Measurements from ENCODE around the gene CPSF2.
"Not testable (repeated sequence)": the region's sequence is repeated elsewhere in the genome, so short reads cannot be mapped to it uniquely, and the experiment has no call there.

CPSF2 gene

GRCh38 chr14:92153581-92153980 lies 31.8 kb downstream of the CPSF2 start:
- FAIRE-seq (no peak), DNase-seq (ENCODE audit: extremely low spot score, insufficient read length, low read depth) (no peak)

DNA sequence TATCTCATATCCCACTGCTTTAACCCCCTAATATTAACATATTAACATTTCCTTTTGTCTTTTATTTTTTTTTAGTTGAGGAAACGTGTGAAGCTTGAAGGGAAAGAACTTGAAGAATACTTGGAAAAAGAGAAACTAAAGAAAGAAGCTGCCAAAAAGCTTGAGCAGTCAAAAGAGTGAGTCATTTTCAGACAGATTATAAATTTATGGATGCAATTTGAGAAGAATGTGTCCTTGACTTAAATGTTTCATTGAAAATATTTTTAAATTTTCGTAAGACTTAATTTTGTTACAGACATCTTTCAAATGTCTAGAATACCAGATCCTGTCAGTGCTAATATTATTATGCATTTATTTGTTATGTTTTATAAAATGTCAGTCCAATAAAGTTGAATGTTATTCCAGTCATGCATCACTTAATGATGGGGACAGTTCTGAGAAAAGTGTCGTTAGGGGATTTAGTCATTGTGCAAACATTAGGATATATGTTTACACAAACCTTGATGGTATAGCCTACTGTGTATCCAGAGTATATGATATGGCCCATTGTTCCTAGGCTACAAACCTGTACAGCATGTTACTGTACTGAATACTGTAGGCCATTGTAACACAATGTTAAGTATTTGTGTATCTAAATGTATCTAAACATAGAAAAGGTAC lies 32.6 kb downstream of the CPSF2 start:
- FAIRE-seq (no peak), DNase-seq (ENCODE audit: extremely low spot score, insufficient read length, low read depth) (no peak)

DNA sequence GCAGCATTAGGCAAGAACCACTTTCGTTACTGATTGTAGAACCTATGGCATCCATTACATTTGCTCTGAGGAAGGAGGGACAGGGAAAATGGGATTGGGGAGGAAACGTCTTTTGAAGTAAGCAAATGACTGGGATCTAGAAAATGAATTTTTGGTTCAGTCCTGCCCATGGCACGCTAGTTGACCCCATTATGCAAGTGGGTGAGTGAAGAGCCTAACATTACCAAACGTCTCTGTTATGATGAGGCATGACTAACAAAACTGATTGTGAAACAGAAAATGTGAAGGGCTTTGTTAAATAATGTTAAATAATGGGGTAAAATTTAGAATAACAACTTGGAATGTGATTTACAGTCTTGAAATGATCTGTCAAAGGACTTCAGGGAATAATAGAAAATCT lies 38.9 kb downstream of the CPSF2 start:
- FAIRE-seq (no peak), DNase-seq (ENCODE audit: extremely low spot score, insufficient read length, low read depth) (no peak)

- no peak for DNase-seq (ENCODE audit: extremely low spot score, insufficient read length, low read depth)
- FAIRE-seq, result no peak
Observed at GRCh38 chr14:92161521-92161920, 39.8 kb downstream of the CPSF2 start.

- FAIRE-seq (no peak), DNase-seq (ENCODE audit: extremely low spot score, insufficient read length, low read depth) (no peak)
Observed at GRCh38 chr14:92164958-92165357, 43.2 kb downstream of the CPSF2 start.

DNA sequence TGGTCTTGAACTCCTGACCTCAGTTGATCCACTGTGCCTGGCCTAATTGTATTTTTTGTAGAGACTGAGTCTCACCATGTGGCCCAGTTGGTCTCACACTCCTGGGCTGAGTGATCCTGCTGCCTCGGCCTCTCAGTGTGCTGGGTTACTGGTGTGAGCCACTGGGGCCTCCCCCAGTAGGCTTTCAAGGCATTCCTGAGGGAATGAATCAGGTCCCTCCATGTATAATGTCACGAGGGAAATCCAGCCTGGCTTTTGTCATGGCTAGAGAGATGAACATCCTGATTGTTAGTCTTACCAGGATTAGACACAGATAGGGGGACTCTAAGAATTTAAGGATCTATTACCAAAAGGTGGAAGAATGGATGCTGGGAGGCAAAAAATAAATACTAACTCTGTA lies 51.9 kb downstream of the CPSF2 start:
- DNase-seq (ENCODE audit: extremely low spot score, insufficient read length, low read depth) (no peak), FAIRE-seq (no peak)

DNA sequence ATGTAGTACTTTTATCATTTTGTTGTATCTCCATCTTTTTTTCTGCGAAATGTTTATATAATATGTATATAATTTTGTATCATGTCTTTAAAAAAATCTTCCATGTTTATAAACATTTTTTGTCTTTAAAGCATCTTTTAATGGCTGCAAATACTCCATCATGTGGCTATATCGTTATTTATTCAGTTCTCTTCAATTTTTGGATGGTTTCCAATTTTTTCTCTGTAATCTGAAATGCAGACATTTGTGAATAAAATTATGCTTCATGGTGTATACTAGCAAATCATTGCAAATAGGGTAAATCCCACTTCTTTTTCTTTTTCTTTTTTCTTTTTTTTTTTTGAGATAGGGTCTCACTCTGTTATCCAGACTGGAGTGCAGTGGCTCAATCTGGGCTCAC lies 54.0 kb downstream of the CPSF2 start:
- DNase-seq (ENCODE audit: extremely low spot score, insufficient read length, low read depth), result no peak
- FAIRE-seq, result no peak

- no peak for FAIRE-seq
- no peak for DNase-seq (ENCODE audit: extremely low spot score, insufficient read length, low read depth)
Observed at GRCh38 chr14:92176476-92176875, 54.7 kb downstream of the CPSF2 start.

DNA sequence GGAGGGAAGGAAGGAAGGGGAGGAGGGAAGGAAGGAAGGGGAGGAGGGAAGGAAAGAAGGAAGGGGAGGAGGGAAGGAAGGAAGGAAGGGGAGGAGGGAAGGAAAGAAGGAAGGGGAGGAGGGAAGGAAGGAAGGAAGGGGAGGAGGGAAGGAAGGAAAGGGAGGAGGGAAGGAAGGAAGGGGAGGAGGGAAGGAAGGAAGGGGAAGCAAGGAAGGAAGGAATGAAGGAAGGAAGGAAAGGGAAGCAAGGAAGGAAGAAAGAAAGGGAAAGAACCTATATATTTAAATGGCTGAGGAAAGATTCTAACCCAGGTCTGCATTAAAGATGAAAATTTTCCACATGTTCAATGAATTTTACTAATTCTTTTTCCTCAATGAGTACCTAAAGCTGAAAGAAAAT lies 57.4 kb downstream of the CPSF2 start:
- not testable (repeated sequence) for DNase-seq (ENCODE audit: extremely low spot score, insufficient read length, low read depth); FAIRE-seq

GRCh38 chr14:92185559-92185958 lies 63.8 kb downstream of the CPSF2 start:
- no peak for FAIRE-seq
- no peak for DNase-seq (ENCODE audit: extremely low spot score, insufficient read length, low read depth)

DNA sequence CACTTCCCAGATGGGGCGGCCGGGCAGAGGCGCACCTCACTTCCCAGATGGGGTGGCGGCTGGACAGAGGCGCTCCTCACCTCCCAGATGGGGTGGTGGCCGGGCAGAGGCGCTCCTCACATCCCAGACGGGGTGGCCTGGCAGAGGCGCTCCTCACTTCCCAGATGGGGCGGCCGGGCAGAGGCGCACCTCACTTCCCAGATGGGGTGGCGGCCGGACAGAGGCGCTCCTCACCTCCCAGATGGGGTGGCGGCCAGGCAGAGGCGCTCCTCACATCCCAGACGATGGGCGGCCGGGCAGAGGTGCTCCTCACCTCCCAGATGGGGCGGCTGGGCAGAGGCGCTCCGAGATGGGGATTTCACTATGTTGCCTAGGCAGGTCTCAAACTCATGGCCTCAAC lies 65.8 kb downstream of the CPSF2 start:
- FAIRE-seq, result not testable (repeated sequence)

DNA sequence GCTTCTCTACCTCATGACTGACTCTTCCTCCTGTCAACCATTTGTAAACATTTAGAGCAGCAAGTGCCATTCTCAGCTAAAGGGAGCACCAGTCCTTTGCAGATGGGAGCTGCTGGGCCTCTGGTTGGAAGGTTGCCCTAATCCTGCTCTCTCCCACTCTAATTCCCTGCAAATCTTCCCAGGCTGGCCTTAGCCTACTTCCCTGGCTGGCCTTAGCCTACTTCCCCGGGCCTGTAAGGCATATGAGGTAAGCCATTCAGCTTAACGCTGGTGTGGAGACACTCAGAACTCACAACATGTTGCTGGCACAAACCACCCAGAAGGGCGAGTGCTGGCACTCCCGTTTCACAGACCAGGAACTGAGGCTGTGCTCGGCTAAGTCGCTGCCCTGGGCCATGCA lies 69.0 kb downstream of the CPSF2 start:
- FAIRE-seq, result no peak
- DNase-seq (ENCODE audit: extremely low spot score, insufficient read length, low read depth), result no peak

More for the DNA sequence above, 65.8 kb downstream of the CPSF2 start:
- DNase-seq (ENCODE audit: extremely low spot score, insufficient read length, low read depth), result not testable (repeated sequence)

DNA sequence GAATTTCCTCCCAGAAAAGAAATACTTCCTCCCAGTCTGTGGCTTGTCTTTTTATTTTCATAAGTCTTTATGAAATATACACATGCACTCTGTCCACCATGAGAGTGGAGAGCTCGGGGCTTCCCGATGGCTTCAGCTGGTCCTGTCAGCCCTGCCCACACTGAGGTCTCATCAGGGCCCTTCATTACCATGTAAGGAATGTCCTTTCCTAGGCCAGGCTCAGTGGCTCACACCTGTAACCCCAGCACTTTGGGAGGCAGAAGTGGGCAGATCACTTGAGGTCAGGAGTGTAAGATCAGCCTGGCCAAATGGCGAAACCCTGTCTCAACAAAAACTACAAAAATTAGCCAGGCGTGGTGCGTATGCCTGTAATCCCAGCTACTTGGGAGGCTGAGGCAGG lies 77.0 kb downstream of the CPSF2 start:
- FAIRE-seq, result no peak

GRCh38 chr14:92199763-92200162 lies 78.0 kb downstream of the CPSF2 start:
- FAIRE-seq (no peak), DNase-seq (ENCODE audit: extremely low spot score, insufficient read length, low read depth) (no peak)

More for the DNA sequence above, 77.0 kb downstream of the CPSF2 start:
- no peak for DNase-seq (ENCODE audit: extremely low spot score, insufficient read length, low read depth)

DNA sequence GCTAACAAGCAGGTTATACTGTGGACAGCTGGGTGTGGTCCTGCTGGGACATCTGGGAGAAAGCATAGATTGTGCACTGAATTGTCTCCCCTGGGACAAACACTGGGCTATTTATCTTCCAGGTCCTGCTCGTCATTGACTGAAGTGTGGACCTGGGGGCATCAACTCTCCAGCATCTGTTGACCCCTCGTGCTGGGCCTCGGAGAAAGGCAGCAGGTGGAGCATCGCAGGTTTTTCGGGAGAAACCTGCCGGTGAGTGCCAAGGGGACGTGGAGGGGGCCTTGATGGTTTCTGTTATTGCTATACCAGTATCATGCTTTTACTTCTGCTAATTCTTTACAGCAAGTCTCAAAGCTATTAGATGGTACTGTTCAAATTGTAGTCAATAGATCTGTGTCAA lies 81.3 kb downstream of the CPSF2 start:
- DNase-seq (ENCODE audit: extremely low spot score, insufficient read length, low read depth) (no peak), FAIRE-seq (no peak)

GRCh38 chr14:92204792-92205191 lies 83.0 kb downstream of the CPSF2 start:
- DNase-seq (ENCODE audit: extremely low spot score, insufficient read length, low read depth), result no peak

DNA sequence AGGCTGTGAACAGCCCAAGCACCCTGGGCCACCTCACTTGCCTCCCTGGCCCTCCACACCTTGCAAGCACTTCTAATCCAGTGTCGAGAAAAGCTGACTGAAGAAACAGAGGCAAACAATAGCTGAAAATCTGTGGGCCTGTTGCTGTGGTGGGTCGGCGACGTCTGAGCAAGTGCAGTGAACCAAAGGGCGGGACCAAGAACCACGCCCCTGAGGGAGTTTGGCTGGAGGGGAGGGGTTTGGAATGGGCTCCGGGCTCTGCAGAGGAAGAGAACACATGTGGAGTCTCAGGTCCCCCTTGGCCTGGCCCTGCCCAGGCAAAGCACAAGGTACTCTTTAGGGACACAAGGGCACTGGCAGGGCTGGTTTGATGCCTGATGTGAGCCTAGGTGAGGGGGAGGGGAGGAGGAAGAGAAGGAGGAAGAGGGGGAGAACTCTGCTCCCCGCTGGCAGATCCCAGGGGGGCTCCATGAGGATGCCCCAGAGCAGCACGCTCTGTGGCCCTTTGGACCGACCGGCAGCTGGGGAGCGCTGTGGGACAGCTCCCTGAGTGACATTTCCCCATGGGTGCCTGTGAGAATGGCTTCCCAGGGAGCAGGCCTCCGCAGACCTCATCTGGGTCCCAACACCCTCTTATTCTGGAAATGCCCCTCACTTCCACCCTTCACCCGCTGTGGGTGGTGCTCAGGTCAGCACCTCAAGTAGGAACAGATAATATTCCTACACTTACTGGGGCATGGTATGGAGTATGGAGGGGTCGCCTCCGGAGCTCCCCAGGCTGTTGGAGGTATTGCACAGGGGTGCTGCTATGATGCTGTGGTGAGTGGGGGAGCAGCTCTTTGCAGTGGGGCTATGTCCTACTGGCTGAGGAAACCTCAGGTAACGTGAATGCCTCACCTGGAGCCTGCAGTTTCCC lies 85.5 kb downstream of the CPSF2 start:
- FAIRE-seq (no peak), DNase-seq (ENCODE audit: extremely low spot score, insufficient read length, low read depth) (no peak)

More at GRCh38 chr14:92204792-92205191, 83.0 kb downstream of the CPSF2 start:
- no peak for FAIRE-seq

GRCh38 chr14:92207928-92208265 lies 86.1 kb downstream of the CPSF2 start:
- DNase-seq (ENCODE audit: extremely low spot score, insufficient read length, low read depth), result no peak
- no peak for FAIRE-seq

DNA sequence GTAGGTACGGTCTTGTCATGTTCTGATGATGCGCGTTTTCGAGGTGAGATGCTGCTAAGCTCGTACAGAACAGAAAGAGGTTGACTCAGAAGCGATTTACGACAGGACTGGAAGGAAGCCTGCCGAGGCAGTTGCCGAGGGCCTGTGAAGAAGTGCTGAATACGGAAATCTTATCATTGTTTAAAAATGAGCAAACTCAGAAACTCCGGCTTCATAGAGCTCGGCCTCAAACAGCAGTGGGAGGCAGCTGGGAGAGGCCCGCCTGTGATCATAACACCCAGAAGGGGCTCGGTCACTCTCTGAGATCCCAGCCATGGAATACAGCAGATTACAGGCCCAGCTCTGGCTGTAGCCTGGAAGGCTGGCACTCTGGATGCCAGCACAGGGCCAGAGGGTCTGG lies 87.4 kb downstream of the CPSF2 start:
- DNase-seq (ENCODE audit: extremely low spot score, insufficient read length, low read depth), result no peak
- no peak for FAIRE-seq

DNA sequence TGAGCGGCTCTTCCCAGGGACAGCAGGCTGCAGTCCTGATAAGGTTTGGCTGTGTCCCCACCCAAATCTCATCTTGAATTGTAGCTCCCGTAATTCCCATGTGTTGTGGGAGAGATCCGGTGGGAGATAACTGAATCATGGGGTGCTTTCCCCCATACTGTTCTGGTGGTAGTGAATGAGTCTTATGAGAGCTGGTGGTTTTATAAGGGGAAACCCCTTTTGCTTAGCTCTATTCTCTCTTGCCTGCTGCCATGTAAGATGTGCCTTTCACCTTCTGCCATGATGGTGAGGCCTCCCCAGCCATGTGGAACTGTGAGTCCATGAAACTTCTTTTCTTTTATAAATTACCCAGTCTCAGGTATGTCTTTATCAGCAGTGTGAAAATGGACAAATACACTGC lies 91.4 kb downstream of the CPSF2 start:
- not testable (repeated sequence) for DNase-seq (ENCODE audit: extremely low spot score, insufficient read length, low read depth); FAIRE-seq

DNA sequence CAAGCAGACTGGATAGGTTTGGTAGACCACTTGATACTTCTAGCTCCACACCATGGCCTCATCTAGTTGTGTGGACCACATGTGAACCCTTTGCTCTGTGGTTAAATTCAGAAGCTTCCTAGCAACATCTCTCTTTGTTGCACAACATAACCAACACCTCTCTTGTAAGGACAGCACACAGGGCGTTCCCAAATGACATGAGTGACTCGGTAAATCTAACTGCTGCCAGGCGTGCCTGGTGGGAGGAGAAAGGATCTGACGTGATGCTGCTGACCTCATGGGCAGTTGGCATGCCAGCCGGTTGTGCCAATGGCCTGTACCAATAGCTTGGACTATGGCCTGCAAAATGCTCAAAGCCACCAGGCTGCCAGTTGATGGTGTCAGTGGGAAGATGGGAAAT lies 93.8 kb downstream of the CPSF2 start:
- FAIRE-seq, result no peak

More for the DNA sequence above, 93.8 kb downstream of the CPSF2 start:
- no peak for DNase-seq (ENCODE audit: extremely low spot score, insufficient read length, low read depth)
